ENCODE data around the gene RBL2. TPM values are rescaled to one million over a fixed set of nuclear protein-coding genes. Genes with fewer than 3 reads are reported as not detected.
A peak's percentile ranks its signal among the peaks of the same experiment; 100 is the strongest.

The RBL2 gene
- total and polyA plus RNA-seq, 2 of the 13 experiments (the other 11 are each of a cell fraction or from before 2014, with no cell fraction given), result 41.2 to 60.9 TPM

DNA sequence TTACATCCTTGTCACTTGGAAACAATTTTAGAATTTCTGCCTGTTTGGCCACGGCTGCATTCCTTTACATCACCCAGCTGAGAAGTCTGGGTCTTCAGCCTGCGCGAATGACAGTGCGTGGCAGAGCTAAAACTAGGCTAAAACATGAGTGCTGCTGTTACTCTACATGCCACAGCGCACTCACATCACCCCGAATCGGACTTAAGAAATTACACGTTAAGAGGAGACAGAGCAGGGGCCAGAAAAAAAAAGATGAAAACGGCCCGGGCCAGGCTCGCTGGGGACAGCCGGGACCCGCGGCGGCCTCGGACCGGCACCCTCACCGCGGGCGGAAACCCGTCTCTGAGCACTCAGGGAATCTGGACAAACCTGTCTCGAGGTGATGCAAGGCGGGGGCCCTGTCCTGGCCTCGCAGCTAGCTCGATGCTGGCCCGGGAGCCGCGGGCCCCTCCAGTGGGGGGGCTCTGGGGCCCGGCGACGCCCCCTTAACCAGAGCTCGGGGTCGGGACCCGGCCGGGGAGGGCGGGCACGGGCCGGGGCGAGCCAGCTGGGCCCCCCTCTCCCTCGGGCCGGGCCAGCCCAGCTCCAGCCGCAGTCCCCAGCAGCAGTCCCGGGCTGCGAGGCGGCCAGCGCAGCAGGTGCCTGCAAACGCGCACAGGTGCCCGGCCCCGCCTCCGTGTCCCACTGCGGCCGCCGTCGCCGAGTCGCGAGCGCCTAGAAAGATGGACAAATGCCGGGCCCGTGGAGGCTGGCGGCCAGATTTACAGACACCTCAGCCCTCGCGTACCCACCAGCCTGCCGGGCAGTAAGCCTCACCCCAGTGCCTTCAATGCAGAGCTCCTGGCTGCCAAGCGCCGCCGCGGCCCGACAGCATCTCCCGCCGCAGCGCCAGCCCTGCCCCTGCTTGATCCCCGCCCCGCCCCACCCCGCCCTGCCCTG, 68.3 kb downstream of the RBL2 start, which contains the start of gene AKTIP (continued):
- TF ChIP-seq, protein P1, sequence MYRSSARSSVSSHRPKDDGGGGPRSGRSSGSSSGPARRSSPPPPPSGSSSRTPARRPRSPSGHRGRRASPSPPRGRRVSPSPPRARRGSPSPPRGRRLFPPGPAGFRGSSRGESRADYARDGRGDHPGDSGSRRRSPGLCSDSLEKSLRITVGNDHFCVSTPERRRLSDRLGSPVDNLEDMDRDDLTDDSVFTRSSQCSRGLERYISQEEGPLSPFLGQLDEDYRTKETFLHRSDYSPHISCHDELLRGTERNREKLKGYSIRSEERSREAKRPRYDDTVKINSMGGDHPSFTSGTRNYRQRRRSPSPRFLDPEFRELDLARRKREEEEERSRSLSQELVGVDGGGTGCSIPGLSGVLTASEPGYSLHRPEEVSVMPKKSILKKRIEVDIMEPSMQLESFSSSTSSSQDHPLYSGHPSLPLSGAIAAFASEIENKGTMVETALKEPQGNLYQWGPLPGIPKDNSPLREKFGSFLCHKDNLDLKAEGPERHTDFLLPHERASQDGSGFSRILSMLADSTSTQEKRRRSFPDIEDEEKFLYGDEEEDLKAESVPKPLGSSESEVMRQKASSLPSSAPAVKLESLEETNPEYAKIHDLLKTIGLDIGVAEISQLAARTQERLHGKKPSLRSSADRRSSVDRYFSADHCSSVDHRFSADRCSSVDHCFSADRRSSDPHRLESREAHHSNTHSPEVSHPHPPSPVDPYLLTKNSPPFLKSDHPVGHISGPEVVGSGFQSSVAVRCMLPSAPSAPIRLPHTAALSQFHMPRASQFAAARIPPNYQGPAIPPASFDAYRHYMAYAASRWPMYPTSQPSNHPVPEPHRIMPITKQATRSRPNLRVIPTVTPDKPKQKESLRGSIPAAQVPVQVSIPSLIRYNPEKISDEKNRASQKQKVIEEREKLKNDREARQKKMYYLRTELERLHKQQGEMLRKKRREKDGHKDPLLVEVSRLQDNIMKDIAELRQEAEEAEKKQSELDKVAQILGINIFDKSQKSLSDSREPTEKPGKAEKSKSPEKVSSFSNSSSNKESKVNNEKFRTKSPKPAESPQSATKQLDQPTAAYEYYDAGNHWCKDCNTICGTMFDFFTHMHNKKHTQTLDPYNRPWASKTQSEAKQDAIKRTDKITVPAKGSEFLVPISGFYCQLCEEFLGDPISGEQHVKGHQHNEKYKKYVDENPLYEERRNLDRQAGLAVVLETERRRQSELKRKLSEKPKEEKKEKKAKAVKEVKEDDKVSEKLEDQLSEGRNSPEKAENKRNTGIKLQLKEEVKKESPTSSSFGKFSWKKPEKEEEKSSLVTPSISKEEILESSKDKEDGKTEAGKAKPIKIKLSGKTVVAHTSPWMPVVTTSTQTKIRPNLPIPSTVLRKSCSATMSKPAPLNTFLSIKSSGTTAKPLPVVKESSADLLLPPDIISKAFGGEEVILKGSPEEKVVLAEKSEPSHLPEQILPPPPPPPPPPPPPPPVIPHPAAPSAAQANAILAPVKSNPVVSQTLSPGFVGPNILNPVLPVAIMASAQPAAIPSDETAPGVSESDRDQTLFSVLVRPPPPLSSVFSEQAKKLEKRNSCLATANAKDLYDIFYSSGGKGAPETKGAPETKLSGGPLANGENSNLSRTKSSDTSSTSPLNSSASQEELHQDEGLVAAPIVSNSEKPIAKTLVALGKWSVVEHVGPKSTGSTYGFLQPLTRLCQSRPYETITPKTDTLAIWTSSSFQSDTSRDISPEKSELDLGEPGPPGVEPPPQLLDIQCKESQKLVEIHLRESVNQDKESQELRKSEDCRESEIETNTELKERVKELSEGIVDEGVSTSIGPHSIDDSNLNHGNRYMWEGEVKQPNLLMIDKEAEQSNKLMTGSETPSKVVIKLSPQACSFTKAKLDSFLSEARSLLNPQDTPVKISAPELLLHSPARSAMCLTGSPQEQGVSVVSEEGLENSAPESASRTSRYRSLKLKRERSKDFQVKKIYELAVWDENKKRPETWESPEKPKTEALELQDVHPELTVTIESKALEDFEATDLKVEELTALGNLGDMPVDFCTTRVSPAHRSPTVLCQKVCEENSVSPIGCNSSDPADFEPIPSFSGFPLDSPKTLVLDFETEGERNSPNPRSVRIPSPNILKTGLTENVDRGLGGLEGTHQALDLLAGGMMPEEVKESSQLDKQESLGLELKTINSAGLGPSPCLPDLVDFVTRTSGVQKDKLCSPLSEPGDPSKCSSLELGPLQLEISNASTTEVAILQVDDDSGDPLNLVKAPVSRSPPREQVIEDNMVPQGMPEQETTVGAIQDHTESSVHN (CRISPR knock-in tag; IDR thresholded peaks at IDR 0.05), result no peak
- TF ChIP-seq, protein P2, sequence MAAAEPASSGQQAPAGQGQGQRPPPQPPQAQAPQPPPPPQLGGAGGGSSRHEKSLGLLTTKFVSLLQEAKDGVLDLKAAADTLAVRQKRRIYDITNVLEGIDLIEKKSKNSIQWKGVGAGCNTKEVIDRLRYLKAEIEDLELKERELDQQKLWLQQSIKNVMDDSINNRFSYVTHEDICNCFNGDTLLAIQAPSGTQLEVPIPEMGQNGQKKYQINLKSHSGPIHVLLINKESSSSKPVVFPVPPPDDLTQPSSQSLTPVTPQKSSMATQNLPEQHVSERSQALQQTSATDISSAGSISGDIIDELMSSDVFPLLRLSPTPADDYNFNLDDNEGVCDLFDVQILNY (CRISPR knock-in tag; conservative IDR thresholded peaks at IDR 0.05), result no peak
- TF ChIP-seq KDM3A (CRISPR knock-in tag; IDR thresholded peaks at IDR 0.05; ENCODE audit: low read depth) (no peak; the same call in 1 of the 2 replicates), ZMYM3 (CRISPR knock-in tag; IDR thresholded peaks at IDR 0.05) (no peak), ZNF143 (CRISPR knock-in tag; IDR thresholded peaks at IDR 0.05) (no peak), SMARCE1 (IDR thresholded peaks at IDR 0.05; ENCODE audit: borderline replicate concordance) (no peak), ZNF136 (CRISPR knock-in tag; IDR thresholded peaks at IDR 0.05; ENCODE audit: low read depth) (no peak), TBL1XR1 (IDR thresholded peaks at IDR 0.05; ENCODE audit: borderline replicate concordance, low read length, partially characterized antibody) (no peak), ZNF576 (CRISPR knock-in tag; IDR thresholded peaks at IDR 0.05) (no peak), RFXAP (CRISPR knock-in tag; IDR thresholded peaks at IDR 0.05; ENCODE audit: borderline replicate concordance) (0 out of 2 replicates have a peak, but pooled peaks have one; percentile 48), ZNF317 (CRISPR knock-in tag; IDR thresholded peaks at IDR 0.05) (0 out of 2 replicates have a peak, but pooled peaks have one; percentile 15), HDAC2 (CRISPR knock-in tag; IDR thresholded peaks at IDR 0.05) (no peak), REPIN1 (CRISPR knock-in tag; IDR thresholded peaks at IDR 0.05; ENCODE audit: borderline replicate concordance, low read depth) (no peak; the same call in 1 of the 2 replicates), PCBP2 (optimal IDR thresholded peaks at IDR 0.05; ENCODE audit: low read depth, low read length, poor library complexity, severe bottlenecking) (no peak), PITX1 (CRISPR knock-in tag; IDR thresholded peaks at IDR 0.05) (no peak), ZNF33A (CRISPR knock-in tag; IDR thresholded peaks at IDR 0.05; ENCODE audit: borderline replicate concordance) (no peak), EHMT2 (IDR thresholded peaks at IDR 0.05; ENCODE audit: borderline replicate concordance, low read depth, low read length) (no peak), ZNF772 (CRISPR knock-in tag; IDR thresholded peaks at IDR 0.05) (peak; percentile 3; the same call in 1 of the 2 replicates), RELA (CRISPR knock-in tag; IDR thresholded peaks at IDR 0.05) (no peak)

All from HepG2 (cell line).